ENCODE results near the gene MIGA2. TPM values are rescaled to one million over a fixed set of nuclear protein-coding genes. Genes with fewer than 3 reads are reported as not detected.

MIGA2 gene
- total RNA-seq, 2 experiments from 2014 or later: 38.3 to 45.6 TPM

- H3K27ac Mint-ChIP-seq: no peak overlapping the region
- H3K4me3 Mint-ChIP-seq: no peak overlapping the region
- DNase-seq: no peak
- ChIA-PET CTCF (no interaction called here), POLR2A (no interaction called here)
- no peaks in the 10 kb centered on the region for H3K27me3 Mint-ChIP-seq (ENCODE audit: low read depth)
- no peak for ATAC-seq
- H3K36me3 Mint-ChIP-seq (ENCODE audit: low read depth): peaks cover 25% of the 10 kb centered on the region
- no peaks in the 10 kb centered on the region for H3K4me1 Mint-ChIP-seq (ENCODE audit: low read depth)
- no peaks in the 10 kb centered on the region for H3K9me3 Mint-ChIP-seq (ENCODE audit: insufficient read depth)
Measured at GRCh38 chr9:129012343-129012742, 24.1 kb upstream of the MIGA2 start.

DNA sequence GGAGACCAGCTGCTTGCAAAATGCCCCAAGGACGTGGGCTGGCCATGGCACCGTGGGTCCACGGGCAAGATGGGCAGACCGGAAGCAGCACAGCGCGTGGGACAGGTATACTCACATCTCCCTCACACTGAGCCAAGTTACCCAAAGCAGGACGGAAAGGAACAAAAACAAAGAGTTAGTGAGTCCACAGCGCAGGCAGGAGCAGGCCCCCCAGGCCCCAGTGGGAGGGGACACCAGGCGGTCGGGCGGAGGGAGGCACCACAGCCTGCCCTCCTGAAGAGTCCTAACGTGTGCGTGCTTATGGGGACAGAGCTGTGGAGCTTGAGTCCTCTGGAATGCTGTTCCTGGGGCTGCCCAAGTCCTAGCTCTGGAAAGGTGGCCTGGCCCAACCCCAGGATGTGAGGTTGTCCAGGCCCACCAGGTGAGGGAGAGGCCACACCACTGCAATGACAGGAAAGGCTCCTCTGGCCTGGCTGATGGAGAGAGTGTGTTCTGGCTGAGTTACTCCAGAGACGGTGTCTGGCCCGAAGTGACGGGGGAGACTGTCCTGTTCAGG lies 23.5 kb upstream of the MIGA2 start:
- DNase-seq (no peak), ATAC-seq (no peak)
- no peaks in the 10 kb centered on the region for H3K4me1 Mint-ChIP-seq (ENCODE audit: low read depth)
- H3K27ac Mint-ChIP-seq: no peak overlapping the region
- H3K9me3 Mint-ChIP-seq (ENCODE audit: insufficient read depth): no peaks in the 10 kb centered on the region
- POLR2A ChIA-PET: no interaction called here
- CTCF ChIA-PET: interaction anchor here (0.5 kb wide), 1 partner anchor 796 kb away, joined by 3 read pairs; no protein-coding TSS in a partner anchor
- H3K36me3 Mint-ChIP-seq (ENCODE audit: low read depth): peaks cover 22% of the 10 kb centered on the region
- H3K4me3 Mint-ChIP-seq: no peak overlapping the region
- no peaks in the 10 kb centered on the region for H3K27me3 Mint-ChIP-seq (ENCODE audit: low read depth)

DNA sequence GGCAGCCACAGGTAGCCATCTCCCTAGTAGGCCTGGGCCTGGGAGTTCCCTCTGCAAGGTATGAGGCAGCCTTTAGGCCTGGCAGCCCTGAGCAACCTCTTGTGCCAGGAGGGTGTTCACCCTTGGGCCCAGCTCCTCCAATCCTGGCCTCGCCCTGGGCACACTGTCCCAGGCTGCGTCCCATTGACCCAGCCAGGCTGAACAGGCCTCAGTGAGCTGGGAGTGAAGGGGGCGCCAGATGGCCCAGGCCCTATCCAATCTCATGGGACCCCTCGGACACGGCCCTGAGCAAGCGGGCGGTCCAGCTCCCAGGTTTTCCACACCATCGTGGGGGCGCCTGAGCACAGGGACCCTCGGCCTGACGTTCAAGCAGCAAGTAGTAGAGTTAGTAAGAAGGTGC lies 22.8 kb upstream of the MIGA2 start:
- H3K36me3 Mint-ChIP-seq (ENCODE audit: low read depth): peaks cover 23% of the 10 kb centered on the region

GRCh38 chr9:129014124-129014523 lies 22.3 kb upstream of the MIGA2 start:
- Mint-ChIP-seq H3K27ac (no peak overlapping the region), H3K4me1 (ENCODE audit: low read depth) (peaks cover 2% of the 10 kb centered on the region), H3K36me3 (ENCODE audit: low read depth) (peaks cover 25% of the 10 kb centered on the region), H3K9me3 (ENCODE audit: insufficient read depth) (no peaks in the 10 kb centered on the region), H3K4me3 (no peak overlapping the region), H3K27me3 (ENCODE audit: low read depth) (no peaks in the 10 kb centered on the region)
- ChIA-PET CTCF (no interaction called here), POLR2A (no interaction called here)
- no peak for DNase-seq
- ATAC-seq: no peak

More for the DNA sequence above, 22.8 kb upstream of the MIGA2 start:
- ChIA-PET POLR2A (no interaction called here), CTCF (interaction anchor here (0.5 kb wide), 1 partner anchor 795 kb away, joined by 3 read pairs; no protein-coding TSS in a partner anchor)
- no peak for ATAC-seq
- H3K4me3 Mint-ChIP-seq: no peak overlapping the region
- no peak overlapping the region for H3K27ac Mint-ChIP-seq
- DNase-seq: no peak
- no peaks in the 10 kb centered on the region for H3K4me1 Mint-ChIP-seq (ENCODE audit: low read depth)
- no peaks in the 10 kb centered on the region for H3K27me3 Mint-ChIP-seq (ENCODE audit: low read depth)
- no peaks in the 10 kb centered on the region for H3K9me3 Mint-ChIP-seq (ENCODE audit: insufficient read depth)

- ATAC-seq (no peak), DNase-seq (no peak)
- no peak overlapping the region for H3K4me3 Mint-ChIP-seq
- ChIA-PET POLR2A (no interaction called here), CTCF (interaction anchor here (1.6 kb wide), 1 partner anchor 8 kb away, joined by 6 read pairs; no protein-coding TSS in a partner anchor)
- H3K36me3 Mint-ChIP-seq (ENCODE audit: low read depth): peaks cover 25% of the 10 kb centered on the region
- H3K9me3 Mint-ChIP-seq (ENCODE audit: insufficient read depth): no peaks in the 10 kb centered on the region
- H3K27me3 Mint-ChIP-seq (ENCODE audit: low read depth): no peaks in the 10 kb centered on the region
- H3K27ac Mint-ChIP-seq: no peak overlapping the region
- H3K4me1 Mint-ChIP-seq (ENCODE audit: low read depth): peaks cover 2% of the 10 kb centered on the region
Measured at GRCh38 chr9:129014608-129015007, 21.8 kb upstream of the MIGA2 start.

DNA sequence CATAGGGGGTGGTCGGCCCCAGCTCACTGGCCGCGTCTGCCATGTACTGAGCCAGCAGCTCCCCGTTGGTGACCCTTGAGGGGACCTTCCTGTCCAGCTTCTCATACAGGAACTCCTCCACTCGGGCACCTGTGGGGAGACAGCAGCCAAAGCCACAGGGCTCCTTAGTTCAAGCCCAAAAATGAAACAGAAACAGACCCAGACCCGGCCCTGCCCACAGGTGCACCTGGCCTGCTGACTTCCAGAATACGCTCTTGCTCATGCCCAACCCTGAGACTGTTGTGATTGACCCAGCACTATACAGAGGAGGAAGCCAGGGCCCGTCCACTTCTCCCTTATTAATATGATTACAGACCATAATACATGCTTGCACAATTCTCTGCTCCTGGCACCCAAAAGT lies 15.3 kb upstream of the MIGA2 start:
- Mint-ChIP-seq H3K27me3 (ENCODE audit: low read depth) (no peaks in the 10 kb centered on the region), H3K27ac (peak overlapping the region; percentile 48), H3K4me1 (ENCODE audit: low read depth) (peaks cover 25% of the 10 kb centered on the region), H3K9me3 (ENCODE audit: insufficient read depth) (no peaks in the 10 kb centered on the region), H3K36me3 (ENCODE audit: low read depth) (peaks cover 11% of the 10 kb centered on the region), H3K4me3 (no peak overlapping the region)
- POLR2A ChIA-PET: no interaction called here
- CTCF ChIA-PET: no interaction called here
- peak; percentile 52 for ATAC-seq
- no peak for DNase-seq

GRCh38 chr9:129022037-129022436 lies 14.4 kb upstream of the MIGA2 start:
- Mint-ChIP-seq H3K27me3 (ENCODE audit: low read depth) (no peaks in the 10 kb centered on the region), H3K27ac (peak overlapping the region; percentile 66), H3K4me1 (ENCODE audit: low read depth) (peaks cover 33% of the 10 kb centered on the region), H3K9me3 (ENCODE audit: insufficient read depth) (no peaks in the 10 kb centered on the region), H3K4me3 (no peak overlapping the region), H3K36me3 (ENCODE audit: low read depth) (peaks cover 11% of the 10 kb centered on the region)
- POLR2A ChIA-PET: no interaction called here
- no peak for DNase-seq
- no peak for ATAC-seq
- CTCF ChIA-PET: interaction anchor here (0.6 kb wide), 1 partner anchor 466 kb away, joined by 3 read pairs; no protein-coding TSS in a partner anchor

- H3K27ac Mint-ChIP-seq: no peak overlapping the region
- no peaks in the 10 kb centered on the region for H3K27me3 Mint-ChIP-seq (ENCODE audit: low read depth)
- no peak overlapping the region for H3K4me3 Mint-ChIP-seq
- ATAC-seq (no peak), DNase-seq (no peak)
- peaks cover 6% of the 10 kb centered on the region for H3K36me3 Mint-ChIP-seq (ENCODE audit: low read depth)
- CTCF ChIA-PET: no interaction called here
- H3K9me3 Mint-ChIP-seq (ENCODE audit: insufficient read depth): no peaks in the 10 kb centered on the region
- peaks cover 38% of the 10 kb centered on the region for H3K4me1 Mint-ChIP-seq (ENCODE audit: low read depth)
- POLR2A ChIA-PET: interaction anchor here (0.6 kb wide), 1 partner anchor 159 kb away, joined by 3 read pairs; no protein-coding TSS in a partner anchor
Measured at GRCh38 chr9:129023036-129023907, 13.2 kb upstream of the MIGA2 start.

DNA sequence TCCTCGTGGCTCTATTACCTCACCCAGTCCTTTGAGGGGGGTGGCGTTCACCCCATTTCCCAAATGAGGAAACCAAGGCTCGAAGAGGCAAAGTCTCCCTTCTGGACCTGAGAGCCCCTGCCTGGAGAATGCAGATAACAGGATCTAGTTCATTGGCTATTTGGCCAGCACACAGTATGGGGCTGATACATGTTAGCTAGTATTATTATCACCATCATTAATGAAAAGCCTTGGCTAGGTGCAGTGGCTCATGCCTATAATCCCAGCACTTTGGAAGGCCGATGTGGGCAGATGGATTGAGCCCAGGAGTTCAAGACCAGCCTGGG lies 12.6 kb upstream of the MIGA2 start:
- POLR2A ChIA-PET: no interaction called here
- Mint-ChIP-seq H3K9me3 (ENCODE audit: insufficient read depth) (no peaks in the 10 kb centered on the region), H3K4me1 (ENCODE audit: low read depth) (peaks cover 38% of the 10 kb centered on the region), H3K27me3 (ENCODE audit: low read depth) (no peaks in the 10 kb centered on the region), H3K4me3 (no peak overlapping the region), H3K27ac (no peak overlapping the region), H3K36me3 (ENCODE audit: low read depth) (peaks cover 5% of the 10 kb centered on the region)
- no peak for DNase-seq
- CTCF ChIA-PET: no interaction called here
- no peak for ATAC-seq

DNA sequence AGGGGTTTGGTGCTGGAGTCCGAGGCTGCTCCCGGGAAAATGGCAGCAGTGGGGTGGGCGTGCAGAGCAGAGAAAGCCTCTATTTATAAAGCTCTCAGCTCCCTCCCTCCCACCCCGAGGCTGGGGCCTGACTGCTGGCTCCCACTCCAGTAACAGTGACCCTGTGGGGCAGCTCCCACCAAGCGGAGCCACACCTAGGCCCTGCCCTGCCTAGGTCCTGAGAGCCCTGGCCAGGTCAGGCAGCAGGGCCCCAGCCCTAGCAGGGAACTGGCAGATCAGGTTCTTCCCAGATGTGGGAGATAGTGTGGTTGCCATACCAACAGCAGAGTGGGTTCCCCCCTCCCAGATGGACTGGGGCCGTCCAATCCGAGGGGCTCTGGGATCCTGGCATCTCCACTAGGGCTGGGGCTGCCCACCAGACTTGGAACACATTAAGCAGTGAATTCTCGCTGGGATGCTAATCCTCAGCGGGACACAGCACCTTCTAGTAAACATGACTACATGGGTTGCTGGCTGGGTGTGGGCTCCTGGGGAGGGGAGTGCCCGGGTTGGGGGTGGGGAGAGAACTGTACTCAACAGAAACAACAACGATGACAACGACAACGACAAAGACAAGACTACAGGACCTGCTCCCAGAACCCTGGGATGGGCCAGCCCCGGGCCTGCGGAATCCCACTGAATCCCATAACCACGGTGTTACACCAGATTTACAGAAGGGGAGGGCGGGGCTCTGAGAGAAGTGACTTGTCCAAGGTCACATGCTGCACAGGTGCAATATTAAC lies 9.8 kb upstream of the MIGA2 start:
- ATAC-seq (no peak), DNase-seq (no peak)
- H3K9me3 Mint-ChIP-seq (ENCODE audit: insufficient read depth): no peaks in the 10 kb centered on the region
- H3K4me1 Mint-ChIP-seq (ENCODE audit: low read depth): peaks cover 39% of the 10 kb centered on the region
- ChIA-PET POLR2A (interaction anchor here (2.7 kb wide), 1 partner anchor 20 kb away, joined by 7 read pairs; no protein-coding TSS in a partner anchor), CTCF (no interaction called here)
- peak overlapping the region; percentile 89 for H3K4me3 Mint-ChIP-seq
- H3K36me3 Mint-ChIP-seq (ENCODE audit: low read depth): peaks cover 4% of the 10 kb centered on the region
- peak overlapping the region; percentile 84 for H3K27ac Mint-ChIP-seq
- H3K27me3 Mint-ChIP-seq (ENCODE audit: low read depth): no peaks in the 10 kb centered on the region

- POLR2A ChIA-PET: interaction anchor here (0.6 to 2.7 kb wide), 3 partner anchors 20 to 145 kb away, joined by 3 to 7 read pairs (median 4); no protein-coding TSS in a partner anchor
Measured at GRCh38 chr9:129027224-129027684, 9.2 kb upstream of the MIGA2 start.

More at GRCh38 chr9:129027224-129027684, 9.2 kb upstream of the MIGA2 start:
- CTCF ChIA-PET: interaction anchor here (0.9 to 1.2 kb wide), 2 partner anchors 22 to 33 kb away, joined by 3 read pairs; no protein-coding TSS in a partner anchor
- DNase-seq: no peak
- peak overlapping the region; percentile 84 for H3K27ac Mint-ChIP-seq
- H3K4me1 Mint-ChIP-seq (ENCODE audit: low read depth): peaks cover 33% of the 10 kb centered on the region
- ATAC-seq: no peak
- H3K9me3 Mint-ChIP-seq (ENCODE audit: insufficient read depth): no peaks in the 10 kb centered on the region
- no peaks in the 10 kb centered on the region for H3K27me3 Mint-ChIP-seq (ENCODE audit: low read depth)
- H3K36me3 Mint-ChIP-seq (ENCODE audit: low read depth): no peaks in the 10 kb centered on the region
- peak overlapping the region; percentile 89 for H3K4me3 Mint-ChIP-seq

All from activated CD8-positive, alpha-beta T cell treated with anti-CD3 and anti-CD28 coated beads, Interleukin-2, amount 10 ng/mL, durations not matched to agents 7 days and 5 days (primary cell).